Measurements from ENCODE around the gene PTBP3.

Gene PTBP3

GRCh38 chr9:112247090-112247489, 86.3 kb downstream of the PTBP3 start:
- no peak for TF ChIP-seq CTCF (IDR thresholded peaks at IDR 0.05; ENCODE audit: low read length, missing control alignments)
- no peak for DNase-seq (ENCODE audit: low read depth)

DNA sequence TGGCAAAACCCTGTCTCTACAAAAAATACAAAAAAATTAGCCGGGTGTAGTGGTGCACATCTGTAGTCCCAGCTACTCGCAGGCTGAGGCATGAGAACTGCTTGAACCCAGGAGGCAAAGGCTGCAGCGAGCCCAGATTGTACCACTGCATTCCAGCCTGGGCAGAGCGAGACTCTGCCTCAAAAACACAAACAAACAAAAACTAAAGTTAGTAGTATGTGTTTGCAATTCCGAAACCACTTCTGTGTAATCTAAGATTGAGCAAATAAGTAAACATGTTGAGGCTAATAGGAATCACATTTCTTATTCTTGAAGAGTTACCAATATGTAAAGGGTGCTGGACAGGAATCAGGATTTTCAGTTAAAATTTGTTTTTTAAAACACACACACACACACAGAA, 88.3 kb downstream of the PTBP3 start:
- no peak for DNase-seq (ENCODE audit: low read depth)
- no peak overlapping the region for H3K4me3 ChIP-seq (replicated peaks; ENCODE audit: low read depth, low read length)
- no peak for TF ChIP-seq CTCF (IDR thresholded peaks at IDR 0.05; ENCODE audit: low read length, missing control alignments)

More at GRCh38 chr9:112247090-112247489, 86.3 kb downstream of the PTBP3 start:
- no peak overlapping the region for H3K4me3 ChIP-seq (replicated peaks; ENCODE audit: low read depth, low read length)

DNA sequence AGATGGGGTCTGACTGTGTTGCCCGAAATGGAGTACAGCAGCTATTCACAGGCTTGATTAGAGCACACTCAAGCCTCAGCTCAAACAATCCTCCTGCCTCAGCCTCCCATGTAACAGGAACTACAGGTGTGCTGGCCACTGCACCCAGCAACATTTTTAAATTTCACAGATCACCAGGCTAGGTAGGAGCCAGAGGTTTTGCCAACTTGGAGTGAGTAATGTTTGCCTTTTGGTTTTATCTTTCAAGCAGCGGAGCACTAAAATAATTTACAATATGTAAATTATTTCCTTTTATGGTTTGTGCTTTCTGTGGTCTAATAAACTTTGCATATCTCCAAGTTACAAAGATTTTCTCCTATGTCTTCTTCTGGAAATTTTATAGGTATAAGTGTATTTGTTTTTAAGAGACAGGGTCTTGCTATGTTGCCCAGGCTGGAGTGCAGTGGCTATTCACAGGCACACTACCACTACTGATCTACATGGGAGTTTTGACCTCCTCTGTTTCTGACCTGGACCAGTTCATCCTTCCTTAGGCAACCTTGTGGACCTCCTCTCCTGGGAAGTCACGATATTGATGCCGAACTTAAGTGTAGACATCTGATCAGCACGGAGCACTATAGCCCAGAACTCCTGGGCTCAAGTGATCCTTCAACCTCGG, 91.1 kb downstream of the PTBP3 start:
- H3K4me3 ChIP-seq (replicated peaks; ENCODE audit: low read depth, low read length), result no peak overlapping the region
- DNase-seq (ENCODE audit: low read depth), result no peak
- no peak for TF ChIP-seq CTCF (IDR thresholded peaks at IDR 0.05; ENCODE audit: low read length, missing control alignments)

- TF ChIP-seq CTCF (IDR thresholded peaks at IDR 0.05; ENCODE audit: low read length, missing control alignments), result no peak
- peak; percentile 42 for DNase-seq (ENCODE audit: low read depth)
- no peak overlapping the region for H3K4me3 ChIP-seq (replicated peaks; ENCODE audit: low read depth, low read length)
Observed at GRCh38 chr9:112241491-112241890, 91.9 kb downstream of the PTBP3 start.

DNA sequence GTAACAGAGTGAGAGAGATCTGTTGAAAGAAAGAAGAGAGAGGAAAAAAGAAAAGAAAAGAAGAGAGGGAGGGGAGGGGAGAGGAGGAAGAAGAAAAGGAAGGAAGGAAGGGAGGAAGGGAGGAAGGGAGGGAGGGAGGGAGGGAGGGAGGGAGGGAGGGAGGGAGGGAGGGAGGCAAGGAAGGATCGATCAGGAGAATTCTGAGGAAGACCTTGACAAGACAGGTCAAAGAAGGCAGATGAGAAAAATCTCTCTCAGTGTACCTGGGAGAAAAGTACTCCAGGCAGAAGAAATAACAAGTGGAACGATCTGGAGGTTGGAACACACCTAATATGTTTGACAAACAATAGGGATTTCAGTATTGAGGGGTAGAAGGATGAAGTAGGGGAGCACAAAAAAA, 93.7 kb downstream of the PTBP3 start:
- no peak for TF ChIP-seq CTCF (IDR thresholded peaks at IDR 0.05; ENCODE audit: low read length, missing control alignments)
- H3K4me3 ChIP-seq (replicated peaks; ENCODE audit: low read depth, low read length), result no peak overlapping the region
- no peak for DNase-seq (ENCODE audit: low read depth)

GRCh38 chr9:112239284-112239683, 94.1 kb downstream of the PTBP3 start:
- DNase-seq (ENCODE audit: low read depth), result no peak
- no peak for TF ChIP-seq CTCF (IDR thresholded peaks at IDR 0.05; ENCODE audit: low read length, missing control alignments)
- no peak overlapping the region for H3K4me3 ChIP-seq (replicated peaks; ENCODE audit: low read depth, low read length)

GRCh38 chr9:112234779-112235178, 98.6 kb downstream of the PTBP3 start:
- no peak overlapping the region for H3K4me3 ChIP-seq (replicated peaks; ENCODE audit: low read depth, low read length)
- no peak for DNase-seq (ENCODE audit: low read depth)
- TF ChIP-seq CTCF (IDR thresholded peaks at IDR 0.05; ENCODE audit: low read length, missing control alignments), result no peak
